ENCODE results near the gene CAMP.
A peak's percentile ranks its signal among the peaks of the same experiment; 100 is the strongest.
"Not testable (repeated sequence)": the region's sequence is repeated elsewhere in the genome, so short reads cannot be mapped to it uniquely, and the experiment has no call there.

CAMP gene

GRCh38 chr3:48267782-48268181 lies 44.5 kb downstream of the CAMP start:
- DNase-seq, result no peak

- DNase-seq, result no peak
These were observed 45.2 kb downstream of the CAMP start for GRCh38 chr3:48268381-48268935.

DNA sequence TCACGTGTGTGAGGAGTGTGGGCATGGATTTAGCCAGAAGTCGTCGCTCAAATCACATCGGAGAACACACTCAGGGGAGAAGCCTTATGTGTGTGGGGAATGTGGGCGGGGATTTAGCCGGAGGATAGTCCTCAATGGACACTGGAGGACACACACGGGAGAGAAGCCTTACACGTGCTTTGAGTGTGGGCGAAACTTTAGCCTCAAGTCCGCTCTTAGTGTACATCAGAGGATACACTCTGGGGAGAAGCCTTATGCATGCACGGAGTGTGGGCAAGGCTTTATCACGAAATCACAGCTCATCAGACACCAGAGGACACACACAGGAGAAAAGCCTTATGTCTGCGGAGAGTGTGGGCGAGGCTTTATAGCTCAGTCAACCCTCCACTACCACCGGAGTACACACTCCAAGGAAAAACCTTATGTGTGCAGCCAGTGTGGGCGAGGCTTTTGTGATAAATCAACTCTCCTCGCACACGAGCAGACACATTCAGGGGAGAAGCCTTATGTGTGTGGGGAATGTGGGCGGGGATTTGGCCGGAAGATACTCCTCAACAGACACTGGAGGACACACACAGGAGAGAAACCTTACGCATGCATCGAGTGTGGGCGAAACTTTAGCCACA lies 45.8 kb downstream of the CAMP start:
- no peak for DNase-seq

GRCh38 chr3:48269592-48269991 lies 46.3 kb downstream of the CAMP start:
- no peak for DNase-seq

DNA sequence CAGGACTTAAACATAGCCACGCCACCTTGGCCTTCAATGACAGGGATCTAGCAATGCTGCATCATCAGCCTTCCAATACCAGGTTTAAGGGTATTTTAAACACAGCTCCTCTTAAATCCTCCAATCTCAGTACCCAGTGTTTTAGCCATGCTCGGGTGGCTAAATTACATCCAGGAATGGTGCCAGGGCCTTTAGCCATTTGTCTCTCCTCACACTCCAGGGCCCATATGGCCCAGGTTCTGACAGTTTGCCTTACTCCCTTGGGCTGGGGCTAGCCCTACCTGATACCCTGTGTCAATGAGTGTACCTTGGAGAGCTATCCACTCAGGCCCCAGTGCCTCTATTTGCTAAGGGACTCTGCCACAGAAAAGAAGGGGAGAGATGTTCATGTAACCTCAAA lies 47.0 kb downstream of the CAMP start:
- DNase-seq, result no peak

- DNase-seq, result not testable (repeated sequence)
These were observed 47.9 kb downstream of the CAMP start for GRCh38 chr3:48271223-48271622.

DNA sequence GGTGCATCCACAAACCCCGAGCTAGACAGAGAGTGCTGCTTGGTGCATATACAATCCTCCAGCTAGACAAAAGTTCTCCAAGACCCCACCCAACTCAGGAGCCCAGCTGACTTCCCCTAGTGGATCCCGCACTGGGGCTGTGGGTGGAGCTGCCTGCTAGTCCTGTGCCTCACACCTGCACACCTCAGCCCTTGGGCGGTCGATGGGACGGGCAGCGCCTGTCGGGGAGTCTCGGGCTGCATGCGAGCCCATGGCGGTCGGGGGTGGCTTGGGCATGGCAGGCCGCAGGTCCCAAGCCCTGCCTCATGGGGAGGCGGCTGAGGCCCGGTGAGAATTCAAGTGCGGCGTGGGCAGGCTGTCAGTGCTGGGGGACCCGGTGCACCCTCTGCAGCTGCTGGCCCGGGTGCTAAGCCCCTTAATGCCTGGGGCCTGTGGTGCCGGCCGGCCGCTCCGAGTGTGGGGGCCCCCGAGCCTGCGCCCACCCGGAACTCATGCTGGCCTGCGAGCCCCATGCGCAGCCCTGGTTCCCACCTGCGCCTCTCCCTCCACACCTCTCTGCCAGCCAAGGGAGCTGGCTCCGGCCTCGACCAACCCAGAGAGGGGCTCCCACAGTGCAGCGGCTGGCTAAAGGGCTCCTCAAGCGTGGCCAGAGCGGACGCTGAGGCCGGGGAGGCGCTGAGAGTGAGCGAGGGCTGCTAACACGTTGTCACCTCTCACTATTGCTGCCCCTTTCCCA lies 48.6 kb downstream of the CAMP start:
- DNase-seq, result no peak

DNA sequence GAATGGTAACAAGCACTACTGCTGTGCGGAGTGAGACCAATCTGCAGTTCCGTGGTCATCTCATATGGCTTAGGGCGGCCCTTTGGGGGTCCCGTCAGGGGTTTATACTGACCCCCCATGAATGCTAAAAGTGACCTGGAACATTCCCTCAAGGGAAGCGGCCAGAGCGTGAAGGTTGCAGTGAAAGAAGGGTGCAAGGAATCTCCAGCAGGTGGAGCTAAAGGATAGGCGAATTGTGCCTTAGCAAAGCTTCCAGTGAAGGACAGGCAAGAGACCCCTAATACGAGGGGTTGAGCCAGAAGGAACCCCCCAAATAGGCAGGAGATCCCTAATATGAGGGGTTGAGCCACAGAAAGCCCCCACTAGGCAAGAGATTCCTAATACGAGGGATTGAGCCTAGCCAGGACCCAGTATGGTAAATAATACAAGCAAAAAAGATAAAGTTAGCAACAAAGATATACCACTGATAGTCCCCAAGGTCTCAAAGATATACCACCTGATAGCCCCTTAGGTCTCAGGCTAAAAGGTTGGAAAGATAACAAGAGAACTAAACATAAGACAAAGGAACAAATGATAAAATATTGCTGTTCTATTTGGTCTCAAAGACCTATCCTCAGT lies 50.4 kb downstream of the CAMP start:
- DNase-seq, result peak; percentile 86

GRCh38 chr3:48274452-48274851 lies 51.2 kb downstream of the CAMP start:
- no peak for DNase-seq

Data from hematopoietic multipotent progenitor cell treated with erythropoietin and hydrocortisone succinate and interleukin-3 and kit ligand, for 4 days (in vitro differentiated cells).